ENCODE data around the gene CELSR1. TPM values are rescaled to one million over a fixed set of nuclear protein-coding genes. Genes with fewer than 3 reads are reported as not detected.
A peak's percentile ranks its signal among the peaks of the same experiment; 100 is the strongest.
"Not testable (repeated sequence)": the region's sequence is repeated elsewhere in the genome, so short reads cannot be mapped to it uniquely, and the experiment has no call there.

CELSR1 gene
- total and polyA plus RNA-seq, 8 donors: 24.6 to 59.8 (median 33.3) TPM

- ATAC-seq (no peak), DNase-seq (no peak)
- Histone ChIP-seq H3K27me3 (no peaks in the 10 kb centered on the region), H3K4me3 (no peak overlapping the region), H3K9me3 (no peaks in the 10 kb centered on the region), H3K27ac (no peak overlapping the region), H3K4me1 (no peaks in the 10 kb centered on the region), H3K36me3 (no peaks in the 10 kb centered on the region)
- no peak for TF ChIP-seq CTCF (IDR thresholded peaks at IDR 0.05)
- intact Hi-C loops (cut with DNase I): no loop called here
Measured at GRCh38 chr22:46519377-46519776, 18.0 kb downstream of the CELSR1 start.

GRCh38 chr22:46518542-46519325, 18.7 kb downstream of the CELSR1 start:
- no peaks in the 10 kb centered on the region for H3K9me3 ChIP-seq
- intact Hi-C loops (cut with DNase I): no loop called here
- no peaks in the 10 kb centered on the region for H3K4me1 ChIP-seq
- ATAC-seq (no peak), DNase-seq (peak in 1 of 4 donors; percentile 60)
- TF ChIP-seq CTCF (IDR thresholded peaks at IDR 0.05): no peak
- H3K4me3 ChIP-seq: no peak overlapping the region
- no peak overlapping the region for H3K27ac ChIP-seq
- no peaks in the 10 kb centered on the region for H3K36me3 ChIP-seq
- H3K27me3 ChIP-seq: no peaks in the 10 kb centered on the region

- ATAC-seq (no peak), DNase-seq (no peak)
- intact Hi-C loops (cut with DNase I): no loop called here
- Histone ChIP-seq H3K9me3 (no peaks in the 10 kb centered on the region), H3K36me3 (no peaks in the 10 kb centered on the region), H3K4me3 (no peak overlapping the region), H3K27ac (no peak overlapping the region), H3K27me3 (no peaks in the 10 kb centered on the region), H3K4me1 (no peaks in the 10 kb centered on the region)
- TF ChIP-seq CTCF (IDR thresholded peaks at IDR 0.05): no peak
Measured at GRCh38 chr22:46518038-46518437, 19.4 kb downstream of the CELSR1 start.

GRCh38 chr22:46517255-46517761, 20.1 kb downstream of the CELSR1 start:
- intact Hi-C loops (cut with DNase I): no loop called here
- Histone ChIP-seq H3K27ac (no peak overlapping the region), H3K4me1 (no peaks in the 10 kb centered on the region), H3K36me3 (no peaks in the 10 kb centered on the region), H3K27me3 (no peaks in the 10 kb centered on the region), H3K4me3 (no peak overlapping the region), H3K9me3 (no peaks in the 10 kb centered on the region)
- no peak for TF ChIP-seq CTCF (IDR thresholded peaks at IDR 0.05)
- DNase-seq (peak in 1 of 4 donors; percentile 69), ATAC-seq (peak; percentile 28)

- TF ChIP-seq CTCF (IDR thresholded peaks at IDR 0.05): no peak
- H3K9me3 ChIP-seq: no peaks in the 10 kb centered on the region
- DNase-seq (no peak), ATAC-seq (peak; percentile 7)
- intact Hi-C loops (cut with DNase I): no loop called here
- no peaks in the 10 kb centered on the region for H3K4me1 ChIP-seq
- H3K36me3 ChIP-seq: no peaks in the 10 kb centered on the region
- no peak overlapping the region for H3K27ac ChIP-seq
- H3K27me3 ChIP-seq: no peaks in the 10 kb centered on the region
- no peak overlapping the region for H3K4me3 ChIP-seq
Measured at GRCh38 chr22:46516638-46517037, 20.8 kb downstream of the CELSR1 start.

- DNase-seq; intact Hi-C loops (cut with DNase I); H3K27ac ChIP-seq; H3K36me3 ChIP-seq; H3K27me3 ChIP-seq; ATAC-seq; H3K9me3 ChIP-seq; H3K4me3 ChIP-seq; H3K4me1 ChIP-seq: not testable (repeated sequence)
Measured at GRCh38 chr22:46516112-46516487, 21.3 kb downstream of the CELSR1 start.

Measured in left lung (tissue), 10 donors.